Superior temporal gyrus (tissue), 1 donor: ENCODE data around the gene THADA.
"Not testable (repeated sequence)": the region's sequence is repeated elsewhere in the genome, so short reads cannot be mapped to it uniquely, and the experiment has no call there.

Source experiments
- DNase-seq: peaks from one replicate; pipeline ENCODE4 v3.0.0-alpha.2; 2016; ENCODE audit errors: extremely low spot score

THADA gene

DNA sequence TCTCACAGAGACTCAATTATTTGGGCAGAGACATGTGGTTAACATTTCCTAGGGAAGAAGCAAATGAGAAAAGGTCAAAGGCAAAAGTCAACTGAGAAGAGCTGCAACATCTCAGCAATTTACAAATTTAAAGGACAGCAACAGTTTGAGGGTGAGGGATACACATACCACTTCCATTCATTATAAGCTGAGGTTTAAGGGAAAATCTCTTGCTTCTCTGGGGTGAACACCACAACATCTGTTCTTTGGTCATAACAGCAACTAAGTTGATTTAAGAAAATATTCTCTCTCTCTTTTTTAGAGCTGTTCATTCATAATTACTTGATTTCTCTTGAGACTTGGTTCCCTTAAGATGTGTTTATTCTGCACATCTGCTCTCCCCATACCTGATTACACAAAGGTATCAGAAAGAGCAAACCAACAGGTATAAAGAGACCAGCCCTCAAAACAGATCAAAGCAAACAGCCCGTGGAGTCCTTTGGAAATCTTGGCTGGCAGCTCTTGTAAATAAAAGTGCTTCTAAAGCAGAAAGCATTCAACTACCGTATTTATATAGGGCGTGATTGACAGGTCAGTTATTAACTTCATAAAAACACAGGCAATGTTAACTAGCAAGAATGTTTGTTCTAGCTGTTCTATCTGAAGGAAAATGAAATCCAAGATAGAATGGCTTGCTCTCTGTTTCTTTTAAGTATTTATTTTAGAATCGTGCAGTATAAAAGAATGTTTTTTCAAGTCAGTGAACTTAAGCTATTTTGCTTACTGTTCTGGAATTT, 132.8 kb downstream of the THADA start:
- DNase-seq, result no peak

DNA sequence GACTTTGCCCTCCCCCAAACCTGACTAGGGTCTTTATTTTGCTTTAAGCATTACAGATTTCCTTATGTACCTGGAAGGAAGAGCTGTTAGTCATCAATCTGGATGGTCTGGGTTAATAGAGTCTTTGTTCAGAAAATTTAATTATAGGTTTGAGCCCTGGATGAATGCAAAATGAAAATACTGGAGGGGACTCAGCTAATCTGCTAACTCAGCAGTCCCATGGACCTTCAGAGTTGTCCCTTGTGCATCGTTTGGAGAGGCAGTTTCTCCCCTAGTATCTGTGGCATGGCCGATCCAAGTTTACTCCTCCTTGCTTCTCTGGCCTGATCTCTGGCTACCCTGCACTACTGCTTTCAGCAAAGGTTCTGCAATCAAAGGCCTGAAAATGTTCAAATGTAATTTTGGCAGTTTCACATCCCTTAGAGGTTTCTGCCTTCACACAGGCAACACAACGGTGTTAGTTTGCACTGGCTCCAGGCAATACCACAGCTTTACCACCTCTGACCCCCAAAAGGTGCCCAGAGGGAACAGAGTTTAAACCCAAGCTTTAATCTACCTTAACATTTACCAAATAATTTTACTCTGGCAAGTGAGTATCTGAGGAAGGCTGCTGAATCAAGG, 134.3 kb downstream of the THADA start:
- DNase-seq, result no peak

DNA sequence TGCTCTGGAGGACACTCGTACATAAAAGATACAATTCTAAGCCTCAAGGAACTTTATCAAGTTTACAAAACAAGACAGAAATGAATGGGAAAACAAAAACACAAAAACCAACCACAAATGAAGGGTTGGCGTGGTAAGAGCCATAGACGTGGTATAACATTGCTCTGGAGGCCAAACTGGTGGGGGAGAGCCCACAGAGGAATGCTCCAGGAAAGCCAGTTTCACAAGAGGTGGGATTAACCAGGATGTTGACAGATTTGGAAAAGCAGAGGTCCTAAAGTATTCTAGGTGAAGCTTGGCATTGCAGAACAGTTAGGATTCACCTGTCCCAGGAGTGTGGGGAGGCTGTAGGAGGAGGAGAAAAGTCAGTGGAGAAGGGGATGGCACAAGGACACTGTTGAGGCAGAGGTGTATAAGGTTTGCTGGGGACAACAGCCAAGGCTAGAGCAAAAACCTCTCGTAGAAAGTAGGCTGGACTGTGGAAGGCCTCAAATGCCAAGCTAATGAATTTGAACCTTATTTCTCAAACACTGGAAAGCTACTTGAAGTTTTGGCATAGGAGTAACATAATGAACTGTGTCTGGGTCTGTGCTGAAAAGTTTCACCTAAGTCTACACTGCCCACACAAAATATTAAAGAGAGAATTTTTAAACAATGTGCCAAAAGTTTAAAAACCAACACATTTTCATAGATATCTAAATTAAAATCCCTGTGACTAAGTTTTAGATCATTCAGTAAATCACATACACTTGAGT, 135.1 kb downstream of the THADA start:
- no peak for DNase-seq

DNA sequence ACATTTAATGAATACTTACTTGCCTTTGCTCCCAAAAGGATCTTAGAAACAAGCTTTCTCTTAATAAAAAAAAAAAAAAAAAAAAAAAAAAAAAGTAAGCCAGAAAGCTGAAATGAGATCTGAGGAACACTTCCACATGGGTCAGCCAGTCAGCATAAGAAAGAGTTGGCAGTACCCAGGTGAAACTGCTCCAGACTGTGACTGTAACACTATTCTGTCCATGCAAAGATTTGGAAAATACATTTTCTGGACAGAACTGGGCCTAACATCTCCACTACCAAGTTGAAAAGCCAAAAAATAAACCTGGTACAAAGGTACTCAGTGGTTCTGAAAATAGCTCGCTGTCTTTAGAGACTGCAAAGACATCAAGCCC, 135.7 kb downstream of the THADA start:
- DNase-seq, result no peak

DNA sequence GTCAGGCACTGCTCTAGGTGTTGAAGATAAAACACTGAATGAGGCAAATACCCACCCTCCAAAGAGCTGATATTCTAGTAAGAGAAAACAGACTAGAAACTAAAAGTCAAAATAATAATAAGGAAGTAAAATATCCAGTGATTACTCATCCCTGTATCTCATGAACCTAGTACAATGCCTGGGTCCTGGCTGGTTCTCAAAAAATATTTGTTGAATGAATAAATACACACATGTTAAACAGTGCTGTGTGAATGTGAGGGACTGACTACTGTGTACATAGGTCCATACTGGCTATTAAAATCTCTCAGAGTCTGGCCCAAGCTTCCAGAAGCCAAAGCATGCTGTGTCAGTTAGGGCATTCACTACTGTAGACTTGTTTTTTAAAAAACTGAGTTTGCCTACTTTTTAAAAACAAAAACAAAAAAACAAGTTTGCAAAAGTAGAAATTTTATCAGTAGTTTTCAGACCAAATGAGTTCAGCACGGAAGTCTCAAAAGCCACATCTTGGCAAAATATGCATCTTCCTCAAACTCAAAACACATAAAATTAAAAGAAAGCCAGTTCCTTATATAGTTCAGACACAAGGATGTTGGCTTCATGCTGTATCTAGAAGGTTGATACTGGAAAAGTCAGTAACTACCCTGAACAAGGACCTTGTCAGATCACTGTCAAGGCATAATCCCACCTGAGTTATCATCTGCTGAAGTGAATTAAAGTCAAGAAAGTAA, 136.2 kb downstream of the THADA start:
- DNase-seq, result no peak

DNA sequence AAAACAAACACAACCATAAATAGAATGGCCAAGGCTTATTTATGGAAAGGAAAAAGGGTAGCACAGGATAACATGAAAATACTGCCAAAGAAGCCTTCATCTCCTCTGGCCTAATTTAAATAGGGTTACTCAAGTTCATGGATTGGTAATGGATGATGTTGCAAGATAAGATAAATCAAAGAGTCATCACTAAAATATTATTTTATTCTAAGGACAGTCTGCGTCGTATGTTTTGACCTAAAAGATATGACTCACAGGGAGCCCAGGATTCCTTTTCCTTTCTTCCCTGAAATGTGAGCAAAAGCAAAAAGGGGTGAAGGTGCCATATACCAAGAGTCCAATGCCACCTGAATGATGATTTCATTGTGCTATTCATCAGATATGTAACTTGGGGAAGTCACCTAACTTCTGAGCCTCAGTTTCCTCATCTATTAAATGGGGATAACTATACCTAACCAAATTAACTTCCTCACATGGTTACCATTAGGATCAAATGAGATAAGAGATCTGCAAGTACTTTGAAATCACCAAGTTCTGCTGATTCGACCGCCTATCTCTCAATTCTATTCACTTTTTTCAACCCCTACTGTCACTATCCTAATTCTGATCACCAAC, 137.7 kb downstream of the THADA start:
- DNase-seq, result no peak

DNA sequence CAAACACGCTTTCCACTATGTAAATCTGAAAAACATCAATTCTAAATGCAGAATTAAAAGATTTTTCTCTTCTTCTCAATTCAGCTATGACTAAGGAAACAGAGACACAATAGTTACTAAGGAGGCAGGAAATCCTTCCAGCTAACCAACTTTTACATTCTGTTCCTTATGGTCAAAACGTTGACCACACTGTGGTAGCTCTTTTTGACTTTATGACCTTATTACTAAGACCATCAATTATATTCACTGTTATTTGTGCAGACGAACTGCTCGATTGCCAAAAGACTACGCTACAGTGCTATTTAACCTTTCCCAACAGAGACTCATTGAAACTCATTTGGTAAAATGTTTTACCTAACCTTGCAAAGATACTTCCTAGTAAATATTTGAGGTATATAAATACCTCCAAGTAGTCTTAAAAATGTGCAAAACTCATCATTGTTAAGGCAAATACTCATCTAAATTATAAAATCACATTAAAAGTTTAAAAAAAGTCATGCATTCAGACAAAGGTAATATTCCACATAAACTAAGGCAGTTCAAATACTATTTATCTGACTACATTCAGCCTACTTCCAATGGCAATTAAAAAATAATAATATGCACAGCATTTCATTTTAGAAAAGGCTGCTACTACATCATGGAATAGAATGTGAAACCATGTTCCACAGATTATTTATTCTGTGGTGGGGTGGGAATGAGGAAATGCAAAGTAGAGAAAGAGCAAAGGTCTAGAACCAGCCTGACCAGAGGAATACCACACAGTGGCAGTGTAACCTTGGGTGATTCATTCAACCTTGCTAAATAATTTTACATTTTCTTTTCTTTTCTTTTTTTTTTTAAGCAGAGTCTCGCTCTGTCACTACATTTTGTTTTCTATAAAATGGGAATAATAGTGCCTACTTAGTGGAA, 139.9 kb downstream of the THADA start:
- DNase-seq, result no peak

DNA sequence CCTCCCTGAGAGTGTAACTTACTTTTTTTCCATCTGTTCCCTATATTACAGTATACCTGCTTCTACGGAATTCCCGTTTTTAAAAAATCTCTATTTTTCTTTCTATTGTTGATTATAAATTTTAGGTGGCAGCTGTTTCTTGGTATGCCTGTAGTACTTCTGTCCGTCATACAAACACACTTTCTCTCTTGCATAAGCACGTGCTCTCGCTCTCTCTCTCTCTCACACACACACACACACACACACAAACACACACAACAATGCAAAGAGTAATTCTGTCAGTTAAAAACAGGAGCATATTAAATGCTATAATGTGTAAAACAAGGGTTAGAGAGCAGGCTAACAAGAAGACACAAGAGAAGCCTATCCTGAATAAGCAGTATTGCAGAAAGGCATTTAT, 140.5 kb downstream of the THADA start:
- DNase-seq, result no peak

DNA sequence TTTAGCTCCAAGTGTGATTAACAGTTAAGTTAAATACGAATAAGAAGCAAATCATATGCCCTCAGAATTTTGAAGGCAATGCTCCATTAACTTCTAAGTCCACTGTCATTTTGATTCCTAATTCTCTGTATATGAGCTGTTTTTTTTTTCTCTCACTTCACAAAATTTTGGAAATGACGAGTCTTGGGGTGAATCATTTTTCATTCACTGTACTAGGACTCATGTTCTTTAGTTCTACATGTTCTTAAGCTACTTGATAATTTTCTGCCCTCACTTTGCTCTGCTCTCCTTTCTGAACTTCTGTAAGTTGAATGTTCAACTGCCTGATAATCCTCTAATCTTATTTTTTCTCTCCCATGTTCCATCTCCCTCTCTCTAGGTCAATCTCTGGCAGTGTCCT, 141.0 kb downstream of the THADA start:
- DNase-seq, result no peak

DNA sequence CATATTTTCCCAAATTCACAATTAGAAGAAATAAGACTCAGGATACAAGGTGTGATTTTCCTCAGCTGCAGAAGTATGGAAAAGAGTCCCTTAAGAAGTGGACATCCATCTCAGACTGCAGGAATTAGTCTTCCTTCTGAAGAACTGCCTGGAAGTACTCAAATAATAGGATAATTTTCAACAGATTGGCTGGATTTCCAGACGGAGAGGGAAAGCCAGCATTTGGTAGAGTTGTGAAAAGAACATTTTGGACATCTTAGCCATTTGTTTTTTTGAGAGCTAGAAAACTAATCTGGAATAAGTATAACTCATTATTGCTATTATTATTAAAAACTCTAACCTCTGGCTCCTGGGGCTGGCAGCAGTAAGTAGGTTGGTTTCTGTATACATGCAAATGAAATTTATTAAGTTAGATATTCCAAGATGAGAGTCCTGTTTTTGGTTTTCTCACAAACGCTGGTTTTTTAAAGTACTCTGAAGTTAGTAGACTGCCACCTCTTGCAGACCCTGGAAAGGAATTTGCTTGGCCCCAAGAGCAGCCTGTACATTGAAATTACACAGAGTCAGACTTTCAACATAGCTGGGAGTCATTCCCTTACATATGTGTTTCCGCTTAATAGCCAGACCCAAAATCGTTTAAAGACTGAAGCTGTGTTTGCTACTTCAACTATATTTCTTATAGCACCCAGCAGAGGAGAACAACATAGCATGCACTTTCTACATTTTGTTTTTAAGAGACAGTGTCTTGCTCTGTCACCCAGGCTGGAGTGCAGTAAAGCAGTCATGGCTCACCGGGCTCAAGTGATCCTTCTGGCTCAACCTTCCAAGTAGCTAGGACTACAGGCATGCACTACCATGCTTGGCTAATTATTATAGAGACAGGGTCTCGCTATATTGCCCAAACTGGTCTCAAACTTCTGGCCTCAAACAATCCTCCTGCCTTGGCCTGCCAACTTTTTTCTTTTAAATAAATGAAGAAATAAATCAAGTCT, 142.4 kb downstream of the THADA start:
- no peak for DNase-seq

DNA sequence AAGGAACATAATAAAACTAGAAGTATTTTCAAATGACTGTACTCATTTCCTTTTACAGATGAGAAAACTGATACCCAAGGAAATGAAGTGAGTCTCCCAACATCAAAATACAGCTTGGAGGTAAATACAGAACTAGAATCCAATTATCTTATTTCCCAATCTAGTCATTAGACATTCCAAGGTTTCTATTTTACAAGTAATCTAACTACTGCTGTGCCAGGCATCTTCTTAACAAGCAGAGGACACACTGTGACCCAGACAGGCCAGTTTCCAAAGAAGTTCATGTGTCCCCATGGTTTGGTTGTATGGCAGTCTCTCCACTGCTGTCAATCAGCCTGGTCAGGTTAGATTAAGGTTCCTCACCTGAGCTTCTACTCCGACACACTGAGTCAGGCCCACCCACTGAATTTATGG, 143.5 kb downstream of the THADA start:
- no peak for DNase-seq

DNA sequence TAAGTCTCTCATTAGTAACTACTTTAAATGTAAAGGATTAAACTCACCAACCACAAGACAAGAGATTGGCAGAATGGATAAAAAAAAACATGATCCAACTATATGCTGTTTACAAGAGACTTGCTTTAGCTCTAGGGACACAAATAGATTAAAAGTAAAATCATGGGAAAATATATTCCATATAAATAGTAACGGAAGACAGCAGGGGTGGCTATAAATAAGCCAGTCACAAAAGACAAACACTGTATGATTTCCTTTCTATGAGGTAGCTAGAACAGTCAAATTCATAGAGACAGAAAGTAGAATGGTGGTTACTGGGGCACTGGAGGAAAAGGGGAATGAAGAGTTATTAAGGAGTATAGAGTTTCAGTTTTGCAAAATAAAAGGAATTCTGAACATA, 145.2 kb downstream of the THADA start:
- DNase-seq, result no peak

DNA sequence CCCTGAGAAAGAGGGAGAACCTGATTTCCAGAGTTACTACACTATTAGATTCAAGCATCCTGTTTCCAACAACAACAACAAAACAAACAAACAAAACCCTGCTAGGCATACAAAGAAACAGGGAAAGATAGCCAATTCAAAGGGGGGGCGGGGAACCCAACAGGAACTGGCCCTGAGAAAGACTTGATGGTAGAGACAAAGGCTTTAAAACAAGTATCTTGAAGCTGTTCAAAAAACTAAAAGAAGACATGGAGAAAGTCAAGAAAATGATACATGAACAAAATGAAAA, 147.1 kb downstream of the THADA start:
- no peak for DNase-seq

DNA sequence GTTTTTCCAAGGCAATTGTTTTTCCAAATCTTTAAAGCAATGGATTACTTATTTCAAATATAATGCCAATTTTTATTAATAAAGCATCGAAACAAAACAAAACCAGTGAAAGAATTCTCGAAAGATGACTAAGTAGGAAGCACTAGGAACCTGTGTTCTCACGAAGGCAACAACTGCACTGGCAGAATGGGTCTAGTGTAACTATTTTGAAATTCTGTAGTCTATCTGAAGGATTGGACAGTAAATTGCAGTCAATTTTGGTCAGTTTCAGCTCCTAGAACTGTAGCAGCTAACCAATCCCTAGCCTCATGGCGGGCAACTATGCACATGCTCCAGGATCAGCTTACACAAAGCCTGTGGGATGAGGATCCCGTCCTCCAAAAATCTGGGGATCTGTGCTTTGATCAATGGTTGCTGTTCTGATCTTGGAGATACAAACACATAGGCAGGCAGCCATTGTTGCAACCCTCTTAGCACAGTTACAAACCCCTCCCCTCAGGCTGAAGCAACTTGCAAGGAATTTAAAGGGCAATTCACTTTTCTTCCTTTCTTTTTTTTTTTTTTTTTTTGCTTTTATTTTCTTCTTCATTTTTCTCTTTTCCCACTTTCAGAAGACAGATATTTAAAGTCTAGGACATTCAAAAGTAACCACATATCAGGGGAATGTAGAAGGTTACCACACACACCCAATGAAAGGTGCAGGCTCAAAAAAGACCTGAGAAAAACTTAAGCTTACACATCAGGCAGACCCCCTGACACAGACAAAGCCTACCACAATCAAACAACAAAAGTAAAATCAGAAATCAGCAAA, 147.6 kb downstream of the THADA start:
- DNase-seq, result no peak

DNA sequence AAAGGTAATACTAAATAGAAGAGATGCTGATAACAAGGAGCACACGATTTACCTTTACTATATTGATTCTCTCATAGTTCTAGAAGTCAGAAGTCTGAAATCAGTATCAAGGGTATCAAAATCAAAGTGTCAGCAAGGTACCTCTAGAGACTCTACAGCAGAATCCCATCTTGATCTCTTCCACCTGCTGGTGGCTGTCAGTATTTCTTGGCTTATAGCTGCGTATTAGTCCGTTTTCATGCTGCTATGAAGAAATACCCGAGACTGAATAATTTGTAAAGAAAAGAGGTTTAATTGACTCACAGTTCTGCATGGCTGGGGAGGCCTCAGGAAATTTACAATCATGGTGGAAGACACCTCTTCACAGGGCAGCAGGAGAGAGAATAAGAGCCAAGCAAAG, 149.1 kb downstream of the THADA start:
- not testable (repeated sequence) for DNase-seq

DNA sequence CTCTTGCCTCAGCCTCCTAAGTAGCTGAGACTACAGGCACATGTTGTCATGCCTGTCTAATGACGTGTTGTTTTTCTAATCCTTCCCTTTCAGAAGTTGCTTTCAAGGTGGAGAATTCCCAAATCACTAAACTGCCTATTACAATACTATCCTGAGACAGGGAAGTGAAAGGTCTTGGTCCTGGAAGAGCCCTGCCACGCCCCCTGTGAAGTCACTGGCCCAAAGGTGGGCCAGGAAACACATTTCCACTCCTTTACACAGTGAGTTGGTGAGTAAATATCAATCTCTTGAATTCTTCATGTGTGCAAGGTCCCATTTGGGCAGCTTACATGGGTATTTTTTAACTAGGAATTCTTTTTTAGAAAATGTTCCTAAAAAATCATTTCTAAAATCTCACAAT, 150.1 kb downstream of the THADA start:
- DNase-seq, result no peak

DNA sequence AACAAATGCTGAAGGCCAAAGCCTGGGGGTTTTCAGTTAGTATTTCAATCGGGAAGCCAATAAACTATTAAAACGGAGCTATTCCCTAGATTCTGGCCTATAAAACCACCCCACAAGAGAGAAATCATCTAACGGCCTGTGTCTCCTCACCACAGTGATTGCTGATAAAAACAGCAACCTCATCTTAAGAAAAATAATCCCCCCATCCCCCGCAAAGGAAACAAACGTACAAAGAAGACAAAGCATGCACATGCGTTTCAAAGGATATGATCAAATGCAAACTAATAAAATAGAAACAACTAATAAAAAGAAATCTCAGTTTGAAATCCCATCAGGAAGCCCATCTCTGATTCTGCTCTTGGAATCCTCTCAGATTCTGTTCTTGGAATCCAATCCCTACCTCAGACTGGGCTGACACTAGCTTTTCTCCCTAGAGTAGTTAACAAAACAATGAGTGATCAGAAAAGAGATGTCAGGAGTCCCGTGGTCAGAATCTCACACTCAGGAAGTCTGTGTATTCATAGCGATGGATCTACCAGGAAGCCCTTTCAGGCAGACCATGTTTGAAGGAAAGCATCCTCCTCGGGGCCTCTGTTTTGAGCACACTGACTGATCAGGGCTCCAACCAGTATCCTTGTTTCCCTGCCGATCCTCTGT, 150.7 kb downstream of the THADA start:
- DNase-seq, result no peak

DNA sequence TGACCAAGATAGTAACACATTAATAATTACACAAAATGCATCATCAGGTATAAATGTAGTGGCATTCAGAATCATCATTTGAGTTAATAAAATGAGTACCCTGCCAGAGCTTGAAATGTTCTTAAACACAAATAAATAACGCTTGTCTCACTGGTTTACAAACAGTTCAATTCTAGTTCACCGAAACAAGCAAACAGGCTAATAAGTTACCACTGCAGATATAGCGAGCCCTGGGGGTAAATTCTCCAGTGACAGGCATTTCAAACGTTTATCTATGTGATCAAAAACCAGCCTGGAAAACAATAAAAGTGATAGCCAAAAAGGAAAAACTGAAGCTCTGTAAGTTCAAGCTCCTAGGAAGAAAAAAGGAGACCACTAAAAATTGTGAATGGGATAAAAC, 152.6 kb downstream of the THADA start:
- no peak for DNase-seq
